ENCODE data around the gene LPCAT4.
"Not testable (repeated sequence)": the region's sequence is repeated elsewhere in the genome, so short reads cannot be mapped to it uniquely, and the experiment has no call there.

LPCAT4 gene, protein sequence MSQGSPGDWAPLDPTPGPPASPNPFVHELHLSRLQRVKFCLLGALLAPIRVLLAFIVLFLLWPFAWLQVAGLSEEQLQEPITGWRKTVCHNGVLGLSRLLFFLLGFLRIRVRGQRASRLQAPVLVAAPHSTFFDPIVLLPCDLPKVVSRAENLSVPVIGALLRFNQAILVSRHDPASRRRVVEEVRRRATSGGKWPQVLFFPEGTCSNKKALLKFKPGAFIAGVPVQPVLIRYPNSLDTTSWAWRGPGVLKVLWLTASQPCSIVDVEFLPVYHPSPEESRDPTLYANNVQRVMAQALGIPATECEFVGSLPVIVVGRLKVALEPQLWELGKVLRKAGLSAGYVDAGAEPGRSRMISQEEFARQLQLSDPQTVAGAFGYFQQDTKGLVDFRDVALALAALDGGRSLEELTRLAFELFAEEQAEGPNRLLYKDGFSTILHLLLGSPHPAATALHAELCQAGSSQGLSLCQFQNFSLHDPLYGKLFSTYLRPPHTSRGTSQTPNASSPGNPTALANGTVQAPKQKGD

GRCh38 chr15:34367101-34368081 lies at the start of gene LPCAT4:
LPCAT4 (minus strand) TSS chr15:34367196; CDS start chr15:34367100, 96 bp downstream.
- TF ChIP-seq CTCF (IDR thresholded peaks at IDR 0.05; ENCODE audit: low read depth, low read length), result peak; percentile 93
- peak within 1 kb of the TSS; percentile 89 for H3K4me3 ChIP-seq (ENCODE audit: low read depth, low read length)

DNA sequence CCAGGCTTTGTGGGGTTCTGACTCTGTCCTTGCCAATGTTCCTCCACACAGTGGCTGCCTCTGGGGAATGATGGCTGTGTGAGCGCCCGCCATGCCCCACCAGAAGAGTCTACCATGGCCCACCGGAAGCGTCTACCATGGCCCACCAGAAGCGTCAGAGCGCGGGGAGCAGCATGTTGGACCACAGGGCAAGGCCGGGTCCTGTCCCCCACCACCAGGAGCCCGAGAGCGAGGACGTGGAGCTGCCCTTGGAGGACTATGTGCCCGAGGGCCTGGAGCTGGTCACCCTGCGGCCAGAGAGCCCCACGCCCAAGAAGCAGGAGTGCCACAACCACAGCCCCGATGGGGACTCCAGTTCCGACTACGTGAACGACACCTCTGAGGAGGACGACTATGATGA lies 42.5 kb upstream of the LPCAT4 start:
- not testable (repeated sequence) for H3K4me3 ChIP-seq (ENCODE audit: low read depth, low read length)

- H3K4me3 ChIP-seq (ENCODE audit: low read depth, low read length), result not testable (repeated sequence)
These were observed 42.0 kb upstream of the LPCAT4 start for GRCh38 chr15:34408973-34409372.

GRCh38 chr15:34403899-34404298 lies 36.9 kb upstream of the LPCAT4 start:
- H3K4me3 ChIP-seq (ENCODE audit: low read depth, low read length), result not testable (repeated sequence)

- not testable (repeated sequence) for H3K4me3 ChIP-seq (ENCODE audit: low read depth, low read length)
These were observed 36.2 kb upstream of the LPCAT4 start for GRCh38 chr15:34403160-34403598.

DNA sequence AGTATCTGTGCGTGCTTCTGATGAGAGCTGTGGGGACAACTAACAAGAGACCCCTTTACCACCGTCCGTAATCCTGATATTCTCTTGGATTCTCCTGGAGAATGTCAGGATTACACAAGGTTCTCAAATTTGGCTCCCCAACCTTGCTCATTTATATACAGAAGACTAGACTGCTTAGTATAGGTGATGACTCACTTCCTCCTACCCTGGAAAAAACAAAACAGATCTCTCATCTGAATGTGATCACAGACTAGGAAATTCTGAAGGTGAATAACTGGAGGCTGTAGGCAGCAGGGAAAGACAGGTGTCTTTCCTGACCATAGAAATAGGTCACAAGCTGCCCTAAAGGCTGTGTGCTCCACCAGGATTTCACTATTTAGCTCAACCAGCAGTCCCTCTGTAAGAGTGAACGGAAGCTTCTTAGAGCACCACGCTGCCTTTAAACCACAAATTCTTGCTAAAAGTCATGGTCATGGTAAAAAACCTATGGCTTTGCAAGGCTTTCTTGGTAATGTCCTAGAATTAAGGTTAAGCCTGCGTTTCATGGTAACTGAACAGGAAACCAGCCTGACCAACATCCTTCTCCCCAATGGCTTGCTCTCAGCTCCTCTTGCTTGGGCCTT lies 30.8 kb upstream of the LPCAT4 start:
- not testable (repeated sequence) for H3K4me3 ChIP-seq (ENCODE audit: low read depth, low read length)

DNA sequence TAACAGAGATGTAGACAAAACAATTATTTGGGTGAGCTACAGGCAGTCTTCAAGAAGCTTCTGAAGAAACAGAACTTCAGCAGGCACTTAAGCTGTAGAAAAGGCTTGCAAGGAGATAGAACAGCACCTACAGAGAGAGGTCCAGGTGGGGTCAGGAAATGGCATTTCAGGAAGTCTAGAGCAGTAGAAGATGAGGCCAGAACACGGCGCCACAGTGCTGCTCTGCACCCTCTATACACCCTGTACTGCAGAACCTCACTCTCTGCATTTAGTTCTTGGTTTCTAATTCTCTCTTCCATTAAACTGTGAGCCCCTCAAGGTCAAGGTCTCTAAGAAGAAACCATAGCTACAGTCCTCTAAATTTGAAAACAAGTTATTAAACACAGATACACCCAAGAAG lies 26.0 kb upstream of the LPCAT4 start:
- not testable (repeated sequence) for H3K4me3 ChIP-seq (ENCODE audit: low read depth, low read length)

DNA sequence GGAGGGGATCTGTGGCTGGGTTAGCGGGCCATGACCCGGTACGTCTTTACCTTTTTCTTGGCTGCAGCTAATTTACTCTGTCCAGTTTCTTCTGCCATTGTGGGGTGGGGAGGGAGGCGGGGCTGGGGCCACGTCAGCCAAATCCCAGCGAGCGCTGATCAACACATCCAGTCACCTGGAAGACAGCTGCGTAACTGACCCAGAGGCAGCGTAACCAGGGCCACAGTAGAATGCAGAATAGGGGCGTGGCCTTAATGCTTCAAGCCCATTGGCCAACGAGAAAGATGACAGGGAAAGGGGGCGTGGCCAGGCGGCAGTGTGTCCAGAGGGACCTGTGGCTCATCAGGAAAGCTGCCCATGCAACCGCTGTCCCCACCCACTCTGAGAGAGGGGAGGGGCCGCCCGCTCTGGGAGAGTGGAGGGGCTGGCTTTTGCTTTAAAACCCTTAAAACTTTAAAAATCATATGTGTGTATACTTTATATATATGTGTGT lies 22.6 kb upstream of the LPCAT4 start:
- H3K4me3 ChIP-seq (ENCODE audit: low read depth, low read length), result not testable (repeated sequence)

GRCh38 chr15:34381829-34382521 lies 15.0 kb upstream of the LPCAT4 start:
- not testable (repeated sequence) for H3K4me3 ChIP-seq (ENCODE audit: low read depth, low read length)

DNA sequence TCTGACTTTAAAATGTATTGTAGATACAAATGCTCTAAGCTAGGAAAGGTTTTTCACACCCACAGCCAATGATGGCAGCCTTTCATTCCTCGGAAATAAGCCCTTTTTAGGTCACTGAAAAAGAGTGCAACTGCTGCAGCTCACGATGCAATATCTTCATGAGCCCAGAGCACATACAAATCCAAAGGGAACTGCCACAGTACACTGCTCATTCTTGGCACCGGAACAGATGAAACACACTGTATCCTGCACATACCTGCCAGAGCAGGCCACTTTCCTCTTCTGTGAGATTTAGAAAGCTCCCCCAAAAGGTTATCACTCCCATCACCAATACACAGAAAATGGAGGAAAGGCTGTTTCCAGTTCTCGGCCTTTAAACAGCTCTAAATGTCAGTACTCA lies 13.5 kb upstream of the LPCAT4 start:
- H3K4me3 ChIP-seq (ENCODE audit: low read depth, low read length), result not testable (repeated sequence)

DNA sequence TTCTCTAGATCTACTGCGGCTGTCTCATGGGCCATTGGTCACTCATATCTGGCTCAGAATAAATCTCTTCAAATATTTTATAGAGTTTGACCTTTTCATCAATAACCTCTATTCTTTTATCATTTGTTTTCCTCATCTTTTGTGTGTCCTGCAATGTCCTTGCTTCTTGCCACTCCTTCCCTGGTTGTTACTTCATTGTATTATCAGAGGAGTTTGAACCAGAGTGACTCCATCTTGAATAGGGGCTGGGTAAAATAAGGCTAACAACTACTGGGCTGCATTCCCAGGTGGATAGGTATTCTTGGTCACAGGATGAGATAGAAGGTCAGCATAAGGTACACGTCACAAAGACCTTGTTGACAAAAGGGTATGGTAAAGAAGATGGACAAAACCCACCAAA lies 9.9 kb upstream of the LPCAT4 start:
- no peak overlapping the region for H3K4me3 ChIP-seq (ENCODE audit: low read depth, low read length)
- TF ChIP-seq CTCF (IDR thresholded peaks at IDR 0.05; ENCODE audit: low read depth, low read length), result no peak

- not testable (repeated sequence) for H3K4me3 ChIP-seq (ENCODE audit: low read depth, low read length)
These were observed 8.5 kb upstream of the LPCAT4 start for GRCh38 chr15:34375541-34375940.
